SW 1271 (cell line): ENCODE measurements around the gene SRI.

Experiments
- DNase-seq, 2 experiments: peaks; one replicate each; lab custom pipeline; 2025; lab: John Stamatoyannopoulos, UW

SRI gene

DNA sequence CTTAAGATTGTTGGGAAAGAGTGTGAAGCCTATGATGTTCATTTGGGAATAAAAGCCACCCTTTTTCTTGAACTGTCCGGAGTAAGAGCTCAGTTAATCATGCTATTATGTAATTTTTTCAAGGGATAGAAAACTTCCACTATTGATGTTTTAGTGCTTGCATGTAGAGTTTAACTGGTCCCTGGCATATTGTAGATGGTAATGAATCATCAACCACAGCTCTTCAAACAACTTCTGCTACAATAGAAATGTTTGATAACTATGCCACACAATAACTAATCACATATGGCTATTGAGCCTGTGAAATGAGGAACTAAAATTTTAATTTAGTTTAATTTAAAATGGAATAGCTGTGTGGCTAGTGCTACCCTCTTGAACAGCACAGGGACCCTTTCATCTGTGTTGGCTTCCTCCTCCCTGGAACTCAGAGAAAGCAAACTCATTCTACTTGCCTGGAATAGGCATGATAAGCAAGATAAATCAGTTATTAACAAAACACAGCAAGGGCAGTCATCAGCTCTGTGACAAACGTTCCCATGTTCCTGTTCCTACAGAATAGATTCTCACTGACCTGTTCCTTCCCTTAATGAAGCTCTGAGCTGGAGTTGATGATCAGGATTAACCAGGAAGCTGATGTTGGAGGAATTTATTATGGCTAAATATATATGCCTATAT, 4.9 kb upstream of the SRI start:
- DNase-seq, result no peak

DNA sequence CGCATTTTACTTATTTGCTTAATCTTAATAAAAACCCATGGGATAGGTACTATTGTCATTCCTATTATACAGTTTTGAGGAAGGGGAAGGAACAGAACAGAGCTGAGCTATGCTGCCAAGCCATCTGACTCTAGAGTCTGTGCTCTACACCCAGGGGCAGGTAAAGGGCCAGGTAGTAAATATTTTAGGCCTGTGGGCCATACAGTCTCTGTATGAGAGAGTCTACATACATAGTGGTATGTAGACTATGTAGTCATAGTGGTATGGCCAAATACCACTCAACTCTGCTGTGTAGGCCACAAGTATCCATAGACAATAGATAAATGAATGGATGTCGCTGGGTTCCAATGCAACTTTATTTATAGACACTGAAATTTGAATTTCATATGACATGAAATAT, 3.4 kb upstream of the SRI start:
- no peak for DNase-seq

DNA sequence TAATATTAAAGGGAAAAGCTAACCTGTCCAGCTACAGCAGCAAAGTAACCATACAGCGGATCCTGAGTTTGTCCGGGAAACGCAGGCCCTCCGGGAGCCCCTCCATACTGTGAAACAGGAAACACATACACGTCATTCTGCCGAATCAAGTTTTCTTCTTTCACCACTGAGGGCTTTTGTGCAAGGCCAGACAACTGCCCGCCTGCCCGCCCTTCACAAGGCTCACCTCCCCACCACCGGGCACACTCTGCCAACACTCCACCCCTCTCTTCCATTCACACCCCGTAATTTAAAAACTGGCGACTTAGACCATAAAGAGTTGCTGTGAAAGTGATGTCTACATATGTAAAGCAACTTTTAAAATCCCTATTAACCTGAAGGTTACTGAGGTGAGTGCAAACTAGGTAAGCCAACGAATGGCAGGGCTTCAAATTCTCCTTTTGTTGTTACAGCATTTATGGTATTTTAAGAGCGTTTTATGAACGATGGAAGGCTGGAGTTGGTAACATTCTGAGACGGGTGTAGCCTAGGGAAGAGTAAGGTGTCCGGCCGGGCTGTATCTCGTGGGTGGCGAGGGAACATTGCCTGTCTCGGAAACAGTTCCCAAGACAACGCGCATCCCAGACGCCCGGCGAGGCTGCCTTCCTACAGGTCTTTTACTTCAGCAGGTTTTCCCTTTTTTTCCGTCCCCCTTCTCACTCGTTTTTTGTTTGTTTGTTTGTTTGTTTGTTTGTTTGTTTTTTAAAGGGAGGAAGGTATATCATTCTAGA, 817 bp downstream of the SRI start:
- no peak for DNase-seq

DNA sequence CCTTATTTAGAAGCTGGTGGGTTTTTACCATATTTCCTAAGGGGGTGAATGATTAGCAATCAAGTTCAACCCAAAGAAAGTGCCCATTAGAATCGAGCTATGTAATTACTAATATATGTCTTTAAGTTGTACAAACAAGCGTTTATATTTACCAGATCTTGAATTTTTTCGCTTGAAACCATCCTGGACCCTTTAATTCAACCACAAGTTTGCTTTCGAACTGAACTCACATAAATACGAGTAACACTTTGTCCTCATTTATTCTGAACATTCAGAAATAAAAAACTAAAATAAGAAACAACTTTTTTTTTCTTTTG, 1.5 kb downstream of the SRI start:
- no peak for DNase-seq

DNA sequence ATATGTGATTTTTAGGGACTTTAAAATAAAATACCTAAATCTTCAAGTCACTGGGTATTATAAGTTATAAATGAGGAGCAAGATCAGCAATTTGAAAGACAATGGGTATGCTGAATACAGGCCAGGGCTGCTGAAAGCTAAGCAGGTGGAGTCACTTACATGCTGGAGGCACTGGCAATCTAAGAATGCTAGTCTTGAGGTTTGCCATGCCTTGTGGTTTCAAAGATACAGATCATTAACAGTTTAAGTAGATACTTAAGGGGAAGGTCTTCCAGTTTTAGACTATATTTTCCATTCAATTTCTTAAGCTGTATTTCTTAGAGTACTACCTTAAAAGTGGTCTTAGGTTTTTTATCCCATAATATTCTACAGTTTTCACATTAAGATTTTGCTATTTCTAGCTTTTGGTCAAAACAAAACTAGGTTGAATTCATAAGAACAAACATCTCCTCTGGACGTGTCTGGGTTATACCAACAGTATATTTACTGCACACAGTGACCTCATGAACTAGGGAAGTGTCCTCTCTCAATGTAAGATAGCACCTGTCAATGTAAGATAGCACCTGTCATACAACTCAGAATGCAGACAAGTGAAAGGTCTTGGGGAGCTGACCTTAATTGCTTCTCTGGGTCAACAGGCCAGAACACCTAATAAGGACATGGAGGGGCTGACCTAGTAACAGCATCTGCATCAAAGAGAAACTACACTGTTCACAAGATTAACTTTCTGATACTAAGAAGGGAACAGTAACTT, 2.0 kb downstream of the SRI start:
- DNase-seq, result no peak

DNA sequence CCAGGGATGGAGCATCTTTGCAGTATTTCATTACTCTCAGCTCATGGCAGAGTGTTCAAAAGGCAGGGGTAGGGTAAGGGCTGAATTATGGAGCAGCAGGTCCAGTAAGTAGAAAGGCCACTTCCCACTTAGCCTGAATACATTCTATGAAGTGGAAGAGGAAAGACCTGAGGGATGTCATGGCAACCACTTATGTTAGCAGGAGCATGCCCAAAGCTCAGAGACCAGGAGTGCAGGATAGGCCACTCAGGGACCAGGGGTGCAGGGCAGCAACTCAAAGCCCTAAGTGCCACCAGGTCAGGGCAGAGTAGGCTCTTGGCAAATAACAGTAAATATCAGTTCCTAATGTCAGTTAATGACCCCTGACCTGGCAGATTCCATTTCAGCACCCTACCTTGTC, 3.6 kb downstream of the SRI start:
- no peak for DNase-seq

DNA sequence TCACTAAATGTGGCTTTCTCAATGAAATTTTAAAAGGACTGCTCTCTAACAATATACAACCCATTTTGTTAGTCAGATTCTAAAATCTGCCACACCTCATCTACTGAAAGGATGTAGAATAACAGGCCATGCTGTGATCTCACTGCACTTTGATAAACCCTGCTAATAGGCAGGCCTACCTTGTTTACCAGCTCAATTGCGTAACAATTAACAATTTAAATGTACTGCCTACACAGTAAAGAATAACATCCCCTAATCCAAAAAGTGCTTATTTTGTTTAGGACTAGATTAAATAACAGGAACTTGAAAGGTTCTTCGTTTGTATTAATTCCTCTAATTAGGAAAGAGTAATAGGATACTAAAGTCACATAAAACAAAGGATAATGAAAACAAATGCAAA, 4.5 kb downstream of the SRI start:
- DNase-seq, result no peak

DNA sequence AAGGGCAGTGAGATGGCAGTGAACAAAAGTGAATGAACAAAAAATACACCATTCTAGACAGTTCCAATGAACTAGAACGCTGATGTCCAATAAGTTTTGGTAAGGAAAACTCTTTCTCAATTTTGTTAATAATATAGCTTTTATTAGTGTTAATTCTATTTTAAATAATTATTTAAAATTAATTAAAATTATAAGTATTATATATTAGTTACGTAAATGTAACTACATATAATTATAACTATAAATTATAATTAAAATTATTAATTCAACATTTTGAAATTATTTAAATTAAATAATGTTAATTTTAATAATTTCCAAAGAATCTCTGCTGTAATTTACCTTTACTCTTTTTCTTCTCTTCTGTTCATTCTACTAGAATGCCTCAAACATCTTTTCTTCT, 5.4 kb downstream of the SRI start:
- DNase-seq, result no peak

DNA sequence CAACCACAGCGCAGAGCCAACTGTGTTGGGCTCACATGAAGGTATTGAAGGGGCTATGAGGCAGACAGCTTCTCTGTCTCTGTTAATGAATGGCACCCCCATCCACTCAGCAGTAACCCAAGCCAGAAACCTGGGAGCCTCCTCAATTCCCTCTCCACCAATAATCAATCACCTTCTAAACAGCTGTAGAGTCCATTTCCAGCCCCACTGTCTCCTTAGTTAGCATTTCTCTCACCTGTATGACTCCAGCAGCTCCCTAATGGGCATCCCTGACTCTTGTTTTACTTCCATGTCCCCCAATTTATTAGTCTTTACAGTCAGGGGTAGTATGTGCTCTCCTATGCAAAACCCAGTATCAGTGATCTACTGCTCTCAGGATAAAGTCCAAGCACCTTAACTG, 6.9 kb downstream of the SRI start:
- no peak for DNase-seq

DNA sequence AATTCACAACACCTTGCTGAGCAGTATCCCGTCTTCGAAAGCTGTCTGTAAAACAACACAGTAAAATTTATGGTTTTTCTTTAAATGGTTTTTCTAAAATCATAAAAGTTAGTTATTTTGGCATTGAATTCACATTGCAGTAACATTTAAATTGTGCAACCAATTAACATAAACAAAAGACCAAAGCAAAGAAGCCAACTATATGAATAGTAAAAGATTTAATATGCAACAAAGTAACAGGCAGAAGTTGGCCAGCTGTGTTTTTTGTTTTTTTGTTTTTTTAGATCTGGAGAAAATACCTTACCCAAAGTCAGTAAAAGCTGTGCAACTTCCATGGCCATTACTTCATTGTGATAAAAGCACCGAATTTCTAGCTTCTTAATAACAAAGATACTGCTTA, 11.3 kb downstream of the SRI start:
- no peak for DNase-seq

DNA sequence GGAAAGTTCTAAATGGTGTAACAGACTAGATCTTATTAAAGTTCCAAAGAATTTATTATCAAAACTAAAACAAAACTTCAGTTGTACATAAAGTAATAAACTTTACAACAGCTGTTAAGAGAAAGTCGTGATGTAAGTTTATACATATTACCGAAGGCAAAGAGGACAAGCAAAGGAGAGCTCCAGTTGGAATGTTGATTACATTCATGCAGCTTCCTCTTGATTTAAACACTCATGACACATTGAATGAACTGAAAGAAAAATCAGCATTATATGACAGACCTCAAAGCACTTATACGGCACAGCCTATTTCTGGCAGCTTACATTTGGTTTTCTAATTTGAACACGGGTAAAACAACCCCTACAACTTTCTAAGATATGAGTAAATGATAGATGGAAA, 13.6 kb downstream of the SRI start:
- no peak for DNase-seq

DNA sequence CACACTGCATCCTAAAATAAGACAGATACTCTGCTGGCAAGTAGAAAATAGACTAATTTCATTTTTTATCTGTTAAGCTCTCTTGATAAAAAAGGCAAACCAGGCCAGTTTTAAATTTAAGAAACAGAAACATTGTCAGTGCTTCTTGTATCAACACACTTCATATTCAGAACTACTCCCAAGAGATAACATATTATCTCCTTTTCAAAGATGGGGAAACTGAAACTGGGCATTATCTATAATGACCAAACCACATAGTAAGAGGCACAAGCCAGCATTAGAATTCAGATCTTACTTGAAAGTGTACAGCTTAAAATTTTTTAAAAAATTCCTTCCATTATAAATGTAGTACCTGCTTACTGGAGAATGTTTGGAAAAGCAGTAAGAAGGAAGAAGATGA, 14.7 kb downstream of the SRI start:
- no peak for DNase-seq

DNA sequence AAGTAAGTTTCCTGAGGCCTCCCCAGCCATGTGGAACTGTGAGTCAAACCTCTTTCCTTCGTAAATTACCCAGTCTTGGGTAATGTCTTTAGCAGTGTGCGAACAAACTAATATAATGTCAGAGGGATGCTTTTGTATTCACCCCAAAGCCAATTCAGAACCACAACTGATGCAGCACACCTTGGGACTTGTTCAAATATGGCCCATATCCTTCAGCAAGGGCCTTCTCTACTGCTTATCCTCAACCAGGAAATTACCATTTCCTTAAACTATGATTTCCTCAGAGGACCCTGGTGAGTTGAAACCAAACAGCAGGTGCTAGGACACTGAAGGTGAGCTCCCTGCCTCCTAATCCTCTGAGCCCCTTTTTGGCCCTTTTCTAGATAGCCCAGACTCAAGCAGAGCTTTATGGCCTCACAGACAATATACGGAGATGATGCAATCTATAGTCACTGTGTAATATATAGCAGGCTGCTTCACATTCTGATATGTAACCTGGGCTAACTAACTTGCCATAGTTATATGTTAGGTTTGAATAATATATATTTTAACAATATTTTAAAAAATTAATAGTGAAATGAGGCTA, 15.2 kb downstream of the SRI start:
- no peak for DNase-seq

DNA sequence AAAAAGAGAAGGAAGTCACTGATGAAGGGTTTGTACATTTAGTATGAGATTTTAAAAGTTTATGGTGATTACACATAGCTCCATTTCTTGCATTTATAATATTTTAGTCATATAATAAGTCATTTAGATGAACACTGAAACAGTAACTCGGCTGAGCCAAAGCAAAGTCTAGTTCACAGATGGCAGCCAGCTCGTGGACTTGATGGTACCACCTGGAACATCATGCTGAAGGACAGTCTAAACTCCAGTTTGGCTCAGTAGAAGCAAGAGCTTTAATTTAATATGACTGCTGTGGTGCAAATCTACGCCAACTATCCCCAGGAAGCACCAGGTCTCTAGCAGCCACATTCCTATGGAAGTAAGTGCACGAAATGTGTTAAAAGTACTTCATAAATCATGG, 16.4 kb downstream of the SRI start:
- no peak for DNase-seq

DNA sequence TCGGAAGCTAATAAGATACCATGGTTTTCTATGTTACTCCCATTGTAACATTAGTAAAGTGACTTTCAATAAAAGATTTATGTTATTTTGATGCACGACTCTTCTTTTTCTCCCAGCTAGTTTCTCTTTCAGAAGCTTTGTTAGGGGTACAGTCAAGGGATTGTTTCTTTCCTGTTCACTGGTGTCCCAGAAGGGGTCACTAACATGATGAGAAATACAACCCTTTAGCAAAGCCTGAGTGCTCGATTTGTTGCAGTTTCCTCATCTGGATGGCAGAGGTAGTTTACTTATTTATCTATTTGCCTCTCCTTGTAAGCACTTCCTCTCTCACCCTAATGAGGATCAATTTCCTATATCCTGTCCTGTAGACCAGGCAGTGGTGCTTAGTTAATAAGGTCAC, 17.0 kb downstream of the SRI start:
- no peak for DNase-seq

DNA sequence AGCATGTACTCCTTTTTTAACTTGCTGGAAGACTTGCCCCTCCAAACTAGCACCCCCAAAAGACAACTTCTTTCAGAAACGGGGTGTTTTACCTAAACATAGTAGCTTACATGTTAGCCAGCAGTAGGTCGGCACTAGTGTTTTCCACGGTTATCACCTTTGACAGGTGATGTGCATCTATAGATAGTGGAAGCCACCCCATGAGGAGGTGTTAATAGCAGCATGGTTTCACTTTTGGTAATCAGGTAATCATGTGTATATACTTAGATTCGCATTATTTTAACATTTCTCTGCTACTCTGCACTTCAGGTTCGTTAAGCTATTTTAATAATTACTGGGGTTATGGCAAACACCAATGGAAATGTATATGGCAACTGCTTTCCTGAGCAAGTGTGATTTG, 17.6 kb downstream of the SRI start:
- DNase-seq, result no peak

DNA sequence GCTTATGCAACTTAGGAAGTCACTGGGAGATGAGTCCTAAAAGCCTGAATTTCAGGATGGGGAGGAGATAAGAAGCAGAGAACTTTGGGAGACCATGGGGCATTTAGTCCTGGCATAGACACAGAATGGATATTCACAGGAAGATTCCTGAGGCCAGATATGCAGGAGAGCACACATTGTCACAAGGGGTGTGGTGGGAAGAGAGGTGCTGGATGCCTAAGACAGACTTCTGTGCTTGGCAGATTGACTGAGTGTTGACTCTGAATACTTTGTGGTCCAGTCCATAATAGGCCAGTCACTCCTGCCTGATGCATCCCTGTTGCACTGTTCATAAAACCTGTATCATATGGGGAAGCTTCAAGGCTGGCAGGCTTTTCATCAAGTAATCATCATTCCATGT, 18.5 kb downstream of the SRI start:
- DNase-seq, result no peak

DNA sequence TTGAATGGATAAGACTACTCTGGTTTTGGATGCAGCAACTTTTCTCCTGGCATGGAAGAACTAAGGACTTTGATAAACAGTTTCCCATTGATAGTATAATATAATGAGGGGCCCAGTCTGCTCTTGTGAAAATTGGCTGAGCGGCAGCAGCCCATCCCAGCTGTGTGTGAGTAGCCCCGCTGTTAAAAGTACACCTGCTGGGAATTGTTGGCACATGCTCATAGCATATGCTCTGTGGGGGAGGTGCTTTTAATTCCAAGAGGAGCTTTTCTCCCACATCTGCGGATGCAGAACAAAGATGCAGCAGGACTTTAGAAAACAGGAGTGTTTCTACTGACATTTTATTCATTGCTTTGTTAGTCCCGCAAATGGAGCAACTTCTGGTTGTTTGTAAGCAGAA, 19.0 kb downstream of the SRI start:
- DNase-seq, result no peak

DNA sequence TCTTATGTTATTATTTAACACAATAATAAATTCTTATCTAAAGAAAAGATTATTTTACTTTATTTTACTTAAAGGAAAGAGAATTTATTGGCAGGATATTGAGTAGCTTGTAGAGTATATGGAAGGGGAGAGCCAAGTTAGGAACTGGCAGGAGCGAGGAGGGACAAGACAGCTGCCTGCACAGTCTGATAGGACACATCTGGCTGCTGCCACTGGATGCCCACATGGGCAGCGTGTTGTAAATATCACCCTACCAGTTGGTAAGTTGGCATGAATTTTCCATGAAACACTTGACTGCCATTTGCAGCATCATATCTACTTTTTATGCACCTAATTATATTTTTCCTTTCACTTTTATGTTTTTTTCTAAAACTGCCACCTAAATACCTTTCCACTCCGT, 19.6 kb downstream of the SRI start:
- DNase-seq, result no peak

DNA sequence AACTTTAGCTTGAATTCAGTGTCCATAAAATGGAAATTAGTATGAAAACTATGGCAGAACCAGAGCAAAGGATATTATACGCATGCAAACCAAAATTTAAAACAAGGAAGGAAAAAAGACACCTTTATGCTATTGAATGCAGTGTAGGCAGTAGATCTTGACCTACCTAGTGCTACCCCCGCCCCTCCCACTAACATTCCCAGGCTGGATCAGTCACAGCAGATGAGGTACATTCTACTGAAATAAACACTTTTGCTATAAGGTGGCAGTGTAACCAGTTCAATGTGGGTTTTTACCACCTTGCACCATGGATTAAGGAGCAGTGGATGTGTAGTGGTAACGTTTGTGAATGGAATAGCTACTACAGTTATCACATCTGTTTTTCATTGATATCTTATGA, 27.9 kb downstream of the SRI start:
- DNase-seq, result no peak

DNA sequence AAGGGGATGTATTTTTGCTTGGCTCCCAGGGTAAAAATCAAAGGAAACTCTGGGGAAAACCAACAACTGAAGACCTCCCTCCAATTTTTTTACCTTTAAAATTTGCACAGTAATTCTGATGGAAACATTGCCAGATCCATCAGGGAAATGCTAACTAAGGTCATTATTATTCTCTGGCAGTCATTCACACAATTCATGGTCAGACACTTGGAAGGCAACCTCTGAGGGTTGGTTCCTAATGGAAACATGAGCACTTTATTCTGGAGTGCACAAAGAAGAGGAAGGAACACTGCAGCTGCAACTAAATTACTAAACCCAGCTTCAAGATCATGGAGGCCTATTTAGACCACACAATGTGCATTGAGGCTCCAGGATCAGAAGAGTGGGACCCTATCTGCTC, 34.2 kb downstream of the SRI start:
- DNase-seq, result no peak

DNA sequence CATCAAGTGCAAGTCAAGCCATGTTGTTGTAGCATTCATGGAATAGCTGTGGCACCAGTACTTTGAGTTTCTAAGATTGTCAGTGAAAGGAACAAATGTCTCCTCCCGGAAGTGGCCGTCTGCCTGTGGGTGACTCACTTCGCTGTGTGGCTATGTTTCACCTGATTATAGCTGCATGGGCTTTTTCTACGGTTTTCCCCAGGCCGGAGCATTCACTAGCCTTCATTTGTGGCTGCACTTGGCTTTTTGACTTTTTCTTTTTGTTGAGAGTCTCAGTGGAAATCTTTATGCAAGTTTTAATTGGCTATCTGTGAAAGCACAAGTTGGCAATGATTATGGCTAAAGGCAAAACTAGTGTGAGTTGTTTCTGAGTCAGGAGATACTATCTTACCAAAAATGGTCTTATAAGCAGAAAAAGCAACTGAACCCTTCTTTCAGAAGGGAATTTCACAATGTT, 35.0 kb downstream of the SRI start:
- no peak for DNase-seq

DNA sequence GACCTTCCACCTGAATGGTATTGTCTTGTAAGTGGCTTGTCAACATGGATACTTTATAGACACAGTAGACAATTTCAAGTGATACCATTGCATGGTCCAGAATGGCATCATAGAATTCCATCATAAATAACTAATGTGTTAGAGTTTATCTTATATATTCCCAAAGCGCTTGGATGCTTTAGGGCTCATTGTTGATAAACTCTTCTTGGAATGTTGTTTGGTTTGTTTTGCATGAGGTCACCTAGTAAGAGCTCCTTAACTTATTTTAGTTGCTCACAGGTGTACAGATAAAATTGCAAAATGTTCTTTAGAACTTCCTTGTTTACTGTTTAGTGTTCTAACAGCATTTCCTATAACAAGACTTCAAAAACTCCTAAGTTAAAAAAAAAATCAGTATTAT, 36.8 kb downstream of the SRI start:
- no peak for DNase-seq
